HepG2 (cell line): ENCODE measurements around the gene HYAL2. TPM values are rescaled to one million over a fixed set of nuclear protein-coding genes. Genes with fewer than 3 reads are reported as not detected.

Experiments used
- CREB1 ChIP-seq, 2 experiments: fragments of 450-650 bp in 1 of 2; IDR thresholded peaks; 2 replicates each; pipeline ENCODE4 v1.6.1; 2016 to 2017; ENCODE audit warnings: control low read depth in 1 of 2, mild to moderate bottlenecking in 1 of 2, missing compliant biosample characterization in 1 of 2, missing genetic modification characterization in 1 of 2
- ETS1 ChIP-seq: sonication (generic); formaldehyde crosslinking; IDR thresholded peaks from 2 replicates; pipeline ENCODE4 v1.4.0; 2020; ENCODE audit warnings: missing genetic modification reagents
- HMG20B ChIP-seq: conservative IDR thresholded peaks from 2 replicates; pipeline ENCODE4 v1.6.1; 2016; ENCODE audit warnings: missing genetic modification reagents, missing compliant biosample characterization
- IKZF5 ChIP-seq: IDR thresholded peaks from 2 replicates; pipeline ENCODE4 v1.6.1; 2018; ENCODE audit warnings: missing genetic modification reagents, mild to moderate bottlenecking, missing compliant biosample characterization
- MTA3 ChIP-seq: sonication (generic); formaldehyde crosslinking; IDR thresholded peaks from 2 replicates; pipeline ENCODE4 v1.4.0; 2020; ENCODE audit warnings: missing genetic modification reagents
- TCF7 ChIP-seq: sonication (generic); IDR thresholded peaks from 2 replicates; pipeline ENCODE4 v1.6.1; 2016; ENCODE audit warnings: antibody characterized with exemption, low read depth
- ZNF205 ChIP-seq: IDR thresholded peaks from 2 replicates; pipeline ENCODE4 v1.6.1; 2018; ENCODE audit warnings: missing biosample characterization, missing genetic modification reagents
- ZNF414 ChIP-seq: sonication (generic); formaldehyde crosslinking; IDR thresholded peaks from 2 replicates; pipeline ENCODE4 v1.5.0; 2020; ENCODE audit warnings: missing genetic modification reagents
- ZNF562 ChIP-seq: sonication (generic); formaldehyde crosslinking; IDR thresholded peaks from 2 replicates; pipeline ENCODE4 v1.8.0; 2022; ENCODE audit warnings: missing genetic modification reagents, borderline replicate concordance
- ZNF75D ChIP-seq: sonication (generic); formaldehyde crosslinking; IDR thresholded peaks from 2 replicates; pipeline ENCODE4 v1.8.1; 2023; ENCODE audit warnings: missing genetic modification reagents, mild to moderate bottlenecking, borderline replicate concordance
- ZNF766 ChIP-seq: sonication (generic); formaldehyde crosslinking; IDR thresholded peaks from 2 replicates; pipeline ENCODE4 v1.5.0; 2020; ENCODE audit warnings: missing genetic modification reagents, borderline replicate concordance
- polyA plus RNA-seq, 8 experiments: library from polyadenylated mRNA; depleted of rRNA in 3 of 8; stranded (reverse) in 7 of 8; unstranded in 1 of 8; fragments of >200 nt; fragmentation: Illumina TruSeq in 4 of 8; extraction: Trizol in 4 of 8; gene quantifications; 2 replicates each; pipeline versions ENCODE4 v1.2.1 to v1.2.3, GENCODE V29; 2011 to 2016; ENCODE audit warnings: low read depth in 4 of 8, missing spikeins in 1 of 8, mixed read lengths in 1 of 8; ENCODE audit not compliant: insufficient read depth in 1 of 8
- total RNA-seq, 5 experiments: library from RNA; depleted of rRNA; stranded (reverse); fragments of >200 nt; fragmentation: Illumina TruSeq; extraction: Trizol; gene quantifications; 2 replicates each; pipeline ENCODE4 v1.2.3, GENCODE V29; 2016; ENCODE audit warnings: low read depth in 1 of 5
- TF ChIP-seq, protein P1 (sequence below): sonication (generic); formaldehyde crosslinking; IDR thresholded peaks from 2 replicates; pipeline ENCODE4 v1.8.1; 2023; ENCODE audit warnings: mild to moderate bottlenecking, missing genetic modification reagents
- TF ChIP-seq, protein P2 (sequence below), 2 experiments: IDR thresholded peaks; 2 replicates each; pipeline ENCODE4 v1.6.1; 2011 to 2012; ENCODE audit warnings: low read length in 2 of 2, borderline replicate concordance in 1 of 2, low read depth in 1 of 2, mild to moderate bottlenecking in 1 of 2, moderate library complexity in 1 of 2
- TF ChIP-seq, protein P3 (sequence below): sonication (generic); formaldehyde crosslinking; IDR thresholded peaks from 2 replicates; pipeline ENCODE4 v1.4.0; 2020; ENCODE audit warnings: mild to moderate bottlenecking, missing genetic modification reagents, borderline replicate concordance

Gene HYAL2
- total and polyA plus RNA-seq, 2 of the 13 experiments (the other 11 are each of a cell fraction or from before 2014, with no cell fraction given), result 76.2 to 102 TPM

GRCh38 chr3:50298836-50299637, 23.5 kb downstream of the HYAL2 start, which contains the start of the genes HYAL3 and NAA80 (continued):
- TF ChIP-seq ETS1 (CRISPR knock-in tag) (no peak), HMG20B (CRISPR knock-in tag) (no peak), MTA3 (CRISPR knock-in tag) (no peak), IKZF5 (CRISPR knock-in tag) (peak; percentile 60), ZNF414 (CRISPR knock-in tag) (no peak; the same call in 1 of the 2 replicates), ZNF205 (CRISPR knock-in tag) (no peak), TCF7 (no peak), CREB1 (IDR thresholded peaks at IDR 0.05) (peak; percentile 90; the same call in 1 of the 2 replicates), CREB1 (CRISPR knock-in tag; IDR thresholded peaks at IDR 0.05) (no peak), ZNF766 (CRISPR knock-in tag) (0 out of 2 replicates have a peak, but pooled peaks have one; percentile 14), ZNF562 (CRISPR knock-in tag) (no peak), ZNF75D (CRISPR knock-in tag) (no peak)
- TF ChIP-seq, protein P1, sequence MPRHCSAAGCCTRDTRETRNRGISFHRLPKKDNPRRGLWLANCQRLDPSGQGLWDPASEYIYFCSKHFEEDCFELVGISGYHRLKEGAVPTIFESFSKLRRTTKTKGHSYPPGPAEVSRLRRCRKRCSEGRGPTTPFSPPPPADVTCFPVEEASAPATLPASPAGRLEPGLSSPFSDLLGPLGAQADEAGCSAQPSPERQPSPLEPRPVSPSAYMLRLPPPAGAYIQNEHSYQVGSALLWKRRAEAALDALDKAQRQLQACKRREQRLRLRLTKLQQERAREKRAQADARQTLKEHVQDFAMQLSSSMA (CRISPR knock-in tag), result no peak
- TF ChIP-seq, protein P2, sequence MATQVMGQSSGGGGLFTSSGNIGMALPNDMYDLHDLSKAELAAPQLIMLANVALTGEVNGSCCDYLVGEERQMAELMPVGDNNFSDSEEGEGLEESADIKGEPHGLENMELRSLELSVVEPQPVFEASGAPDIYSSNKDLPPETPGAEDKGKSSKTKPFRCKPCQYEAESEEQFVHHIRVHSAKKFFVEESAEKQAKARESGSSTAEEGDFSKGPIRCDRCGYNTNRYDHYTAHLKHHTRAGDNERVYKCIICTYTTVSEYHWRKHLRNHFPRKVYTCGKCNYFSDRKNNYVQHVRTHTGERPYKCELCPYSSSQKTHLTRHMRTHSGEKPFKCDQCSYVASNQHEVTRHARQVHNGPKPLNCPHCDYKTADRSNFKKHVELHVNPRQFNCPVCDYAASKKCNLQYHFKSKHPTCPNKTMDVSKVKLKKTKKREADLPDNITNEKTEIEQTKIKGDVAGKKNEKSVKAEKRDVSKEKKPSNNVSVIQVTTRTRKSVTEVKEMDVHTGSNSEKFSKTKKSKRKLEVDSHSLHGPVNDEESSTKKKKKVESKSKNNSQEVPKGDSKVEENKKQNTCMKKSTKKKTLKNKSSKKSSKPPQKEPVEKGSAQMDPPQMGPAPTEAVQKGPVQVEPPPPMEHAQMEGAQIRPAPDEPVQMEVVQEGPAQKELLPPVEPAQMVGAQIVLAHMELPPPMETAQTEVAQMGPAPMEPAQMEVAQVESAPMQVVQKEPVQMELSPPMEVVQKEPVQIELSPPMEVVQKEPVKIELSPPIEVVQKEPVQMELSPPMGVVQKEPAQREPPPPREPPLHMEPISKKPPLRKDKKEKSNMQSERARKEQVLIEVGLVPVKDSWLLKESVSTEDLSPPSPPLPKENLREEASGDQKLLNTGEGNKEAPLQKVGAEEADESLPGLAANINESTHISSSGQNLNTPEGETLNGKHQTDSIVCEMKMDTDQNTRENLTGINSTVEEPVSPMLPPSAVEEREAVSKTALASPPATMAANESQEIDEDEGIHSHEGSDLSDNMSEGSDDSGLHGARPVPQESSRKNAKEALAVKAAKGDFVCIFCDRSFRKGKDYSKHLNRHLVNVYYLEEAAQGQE (IDR thresholded peaks at IDR 0.05; ENCODE audit: borderline replicate concordance in 1 of 2, low read depth in 1 of 2, low read length in 2 of 2), result 0 out of 4 replicates have a peak, but pooled peaks of 1 of the 2 experiments have one; percentile 28
- TF ChIP-seq, protein P3, sequence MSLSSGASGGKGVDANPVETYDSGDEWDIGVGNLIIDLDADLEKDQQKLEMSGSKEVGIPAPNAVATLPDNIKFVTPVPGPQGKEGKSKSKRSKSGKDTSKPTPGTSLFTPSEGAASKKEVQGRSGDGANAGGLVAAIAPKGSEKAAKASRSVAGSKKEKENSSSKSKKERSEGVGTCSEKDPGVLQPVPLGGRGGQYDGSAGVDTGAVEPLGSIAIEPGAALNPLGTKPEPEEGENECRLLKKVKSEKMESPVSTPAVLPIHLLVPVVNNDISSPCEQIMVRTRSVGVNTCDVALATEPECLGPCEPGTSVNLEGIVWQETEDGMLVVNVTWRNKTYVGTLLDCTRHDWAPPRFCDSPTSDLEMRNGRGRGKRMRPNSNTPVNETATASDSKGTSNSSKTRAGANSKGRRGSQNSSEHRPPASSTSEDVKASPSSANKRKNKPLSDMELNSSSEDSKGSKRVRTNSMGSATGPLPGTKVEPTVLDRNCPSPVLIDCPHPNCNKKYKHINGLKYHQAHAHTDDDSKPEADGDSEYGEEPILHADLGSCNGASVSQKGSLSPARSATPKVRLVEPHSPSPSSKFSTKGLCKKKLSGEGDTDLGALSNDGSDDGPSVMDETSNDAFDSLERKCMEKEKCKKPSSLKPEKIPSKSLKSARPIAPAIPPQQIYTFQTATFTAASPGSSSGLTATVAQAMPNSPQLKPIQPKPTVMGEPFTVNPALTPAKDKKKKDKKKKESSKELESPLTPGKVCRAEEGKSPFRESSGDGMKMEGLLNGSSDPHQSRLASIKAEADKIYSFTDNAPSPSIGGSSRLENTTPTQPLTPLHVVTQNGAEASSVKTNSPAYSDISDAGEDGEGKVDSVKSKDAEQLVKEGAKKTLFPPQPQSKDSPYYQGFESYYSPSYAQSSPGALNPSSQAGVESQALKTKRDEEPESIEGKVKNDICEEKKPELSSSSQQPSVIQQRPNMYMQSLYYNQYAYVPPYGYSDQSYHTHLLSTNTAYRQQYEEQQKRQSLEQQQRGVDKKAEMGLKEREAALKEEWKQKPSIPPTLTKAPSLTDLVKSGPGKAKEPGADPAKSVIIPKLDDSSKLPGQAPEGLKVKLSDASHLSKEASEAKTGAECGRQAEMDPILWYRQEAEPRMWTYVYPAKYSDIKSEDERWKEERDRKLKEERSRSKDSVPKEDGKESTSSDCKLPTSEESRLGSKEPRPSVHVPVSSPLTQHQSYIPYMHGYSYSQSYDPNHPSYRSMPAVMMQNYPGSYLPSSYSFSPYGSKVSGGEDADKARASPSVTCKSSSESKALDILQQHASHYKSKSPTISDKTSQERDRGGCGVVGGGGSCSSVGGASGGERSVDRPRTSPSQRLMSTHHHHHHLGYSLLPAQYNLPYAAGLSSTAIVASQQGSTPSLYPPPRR (CRISPR knock-in tag), result no peak
